ENCODE data around the gene DPEP3. TPM values are rescaled to one million over a fixed set of nuclear protein-coding genes. Genes with fewer than 3 reads are reported as not detected.

The DPEP3 gene
- total RNA-seq, 1 experiment from 2014 or later = 1.6 TPM

GRCh38 chr16:67935402-67936123 lies 44.7 kb downstream of the DPEP3 start:
- Mint-ChIP-seq H3K9me3 (no peaks in the 10 kb centered on the region), H3K27me3 (ENCODE audit: low read depth) (no peaks in the 10 kb centered on the region), H3K4me3 (peak overlapping the region; percentile 100), H3K4me1 (peaks cover 23% of the 10 kb centered on the region), H3K27ac (peak overlapping the region; percentile 100), H3K36me3 (peaks cover 6% of the 10 kb centered on the region)
- CTCF ChIA-PET = interaction anchor here (0.6 to 4.0 kb wide), 21 partner anchors 8 to 918 kb away, joined by 3 to 52 read pairs (median 6); partner anchors contain the start of genes C16orf86, ENKD1, LCAT and NRN1L
- ATAC-seq (peak; percentile 92), DNase-seq (ENCODE audit: low spot score) (peak; percentile 98)
- POLR2A ChIA-PET = interaction anchor here (0.5 to 4.7 kb wide), 10 partner anchors 10 to 282 kb away, joined by 3 to 30 read pairs (median 4); partner anchors contain the start of genes ACD, NFATC3, NRN1L and PSKH1
- TF ChIP-seq USF1 (CRISPR knock-in tag; IDR thresholded peaks at IDR 0.05) (peak; percentile 94), PREB (CRISPR knock-in tag; IDR thresholded peaks at IDR 0.05; ENCODE audit: borderline replicate concordance) (peak; percentile 25; the same call in 1 of the 2 replicates), RORB (CRISPR knock-in tag; IDR thresholded peaks at IDR 0.05) (no peak), AR (CRISPR knock-in tag; IDR thresholded peaks at IDR 0.05) (0 out of 2 replicates have a peak, but pooled peaks have one; percentile 26), FOXK1 (CRISPR knock-in tag; IDR thresholded peaks at IDR 0.05) (peak; percentile 76), E2F1 (CRISPR knock-in tag; IDR thresholded peaks at IDR 0.05) (no peak), ZBTB21 (CRISPR knock-in tag; IDR thresholded peaks at IDR 0.05; ENCODE audit: borderline replicate concordance) (peak; percentile 87), ZNF232 (CRISPR knock-in tag; IDR thresholded peaks at IDR 0.05) (peak; percentile 29; the same call in 1 of the 2 replicates), ZNF532 (CRISPR knock-in tag; IDR thresholded peaks at IDR 0.05; ENCODE audit: borderline replicate concordance) (no peak), AFF4 (CRISPR knock-in tag; IDR thresholded peaks at IDR 0.05; ENCODE audit: borderline replicate concordance) (peak; percentile 81; the same call in 1 of the 2 replicates), ELF4 (CRISPR knock-in tag; IDR thresholded peaks at IDR 0.05; ENCODE audit: low read depth) (no peak), FOXP4 (CRISPR knock-in tag; IDR thresholded peaks at IDR 0.05) (peak; percentile 20; the same call in 1 of the 2 replicates), ZNF416 (CRISPR knock-in tag; IDR thresholded peaks at IDR 0.05) (no peak; the same call in 1 of the 2 replicates), E2F5 (CRISPR knock-in tag; IDR thresholded peaks at IDR 0.05) (peak; percentile 81; the same call in 1 of the 2 replicates), CBFB (CRISPR knock-in tag; IDR thresholded peaks at IDR 0.05; ENCODE audit: low read depth) (no peak), TEAD1 (CRISPR knock-in tag; IDR thresholded peaks at IDR 0.05) (peak; percentile 69), IRF2 (CRISPR knock-in tag; IDR thresholded peaks at IDR 0.05; ENCODE audit: borderline replicate concordance, low read depth) (no peak), ETV6 (CRISPR knock-in tag; IDR thresholded peaks at IDR 0.05) (peak; percentile 56; the same call in 1 of the 2 replicates)

Measured in WTC11 (cell line).